IMR-90 (cell line): ENCODE data around the gene AGO3. TPM values are rescaled to one million over a fixed set of nuclear protein-coding genes. Genes with fewer than 3 reads are reported as not detected.
A peak's percentile ranks its signal among the peaks of the same experiment; 100 is the strongest.

ENCODE experiments used
- ATAC-seq: fragments of 200-7000 bp; cut with Tn5 transposase; 2 replicates; pipeline ENCODE4 v1.9.1; 2020; ENCODE audit warnings: low read depth, mild to moderate bottlenecking, moderate library complexity
- BruUV-seq: library from RNA; stranded (reverse); fragments of 400-500 nt; replicated peaks from 2 replicates; lab custom pipeline; 2021; lab: Mats Ljungman, UMichigan
- CTCF ChIA-PET: fragments of 300-600 bp; formaldehyde crosslinking; extraction: SDS; loops from one replicate; lab custom pipeline; 2021; ENCODE audit warnings: antibody characterized with exemption; lab: Yijun Ruan, JAX
- POLR2A ChIA-PET: fragments of 300-600 bp; sonication (Branson Sonifier 250); formaldehyde crosslinking; loops from one replicate; lab custom pipeline; 2022; ENCODE audit warnings: antibody characterized with exemption; ENCODE audit not compliant: unreplicated experiment; lab: Charles Lee
- DNase-seq: peaks from one replicate; pipeline ENCODE4 v3.0.0; 2013
- H2AFZ ChIP-seq: replicated peaks from 2 replicates; pipeline ENCODE3; 2013; ENCODE audit warnings: low read length, mild to moderate bottlenecking; ENCODE audit not compliant: poor library complexity
- H2AK5ac ChIP-seq: 2 replicates; pipeline ENCODE4 v1.6.1; 2013; ENCODE audit warnings: low read depth, low read length, inconsistent platforms
- H2AK9ac ChIP-seq: replicated peaks from 2 replicates; pipeline ENCODE3; 2013; ENCODE audit warnings: mild to moderate bottlenecking, low read depth, low read length, moderate library complexity; ENCODE audit not compliant: poor library complexity
- H2BK120ac ChIP-seq: 2 replicates; pipeline ENCODE4 v1.6.1; 2013; ENCODE audit warnings: low read depth, low read length, inconsistent platforms
- H2BK15ac ChIP-seq: 3 replicates; pipeline ENCODE4 v1.6.1; 2013; ENCODE audit warnings: low read depth, low read length, inconsistent platforms
- H2BK20ac ChIP-seq: 2 replicates; pipeline ENCODE4 v1.6.1; 2013; ENCODE audit warnings: low read depth, mild to moderate bottlenecking, inconsistent platforms, low read length, moderate library complexity
- H2BK5ac ChIP-seq: 2 replicates; pipeline ENCODE4 v1.6.1; 2013; ENCODE audit warnings: mild to moderate bottlenecking, low read depth, low read length, inconsistent platforms; ENCODE audit not compliant: poor library complexity, severe bottlenecking
- H3K14ac ChIP-seq: replicated peaks from 2 replicates; pipeline ENCODE4 v1.6.1; 2013; ENCODE audit warnings: low read depth, low read length, inconsistent platforms
- H3K18ac ChIP-seq: 2 replicates; pipeline ENCODE4 v1.6.1; 2013; ENCODE audit warnings: low read depth, low read length, control low read depth
- H3K23ac ChIP-seq: 2 replicates; pipeline ENCODE4 v1.6.1; 2013; ENCODE audit warnings: low read depth, low read length, inconsistent platforms
- H3K27ac ChIP-seq: 2 replicates; pipeline ENCODE4 v1.5.1; 2013; ENCODE audit warnings: mild to moderate bottlenecking, control low read depth, low read length; ENCODE audit not compliant: insufficient read depth
- H3K27me3 ChIP-seq: 2 replicates; pipeline ENCODE4 v1.6.1; 2013; ENCODE audit warnings: low read length; ENCODE audit not compliant: control insufficient read depth, insufficient read depth
- H3K36me3 ChIP-seq: 2 replicates; pipeline ENCODE4 v1.6.1; 2013; ENCODE audit warnings: low read length, mixed read lengths; ENCODE audit not compliant: control insufficient read depth, insufficient read depth
- H3K4ac ChIP-seq: 2 replicates; pipeline ENCODE4 v1.6.1; 2013; ENCODE audit warnings: low read depth, low read length, inconsistent platforms
- H3K4me1 ChIP-seq: 2 replicates; pipeline ENCODE4 v1.6.1; 2013; ENCODE audit warnings: low read length, mixed read lengths; ENCODE audit not compliant: control insufficient read depth, insufficient read depth
- H3K4me2 ChIP-seq: 2 replicates; pipeline ENCODE4 v1.6.1; 2013; ENCODE audit warnings: low read depth, mild to moderate bottlenecking, control low read depth, low read length, moderate library complexity
- H3K4me3 ChIP-seq: 2 replicates; pipeline ENCODE4 v1.5.1; 2013; ENCODE audit warnings: low read depth, mild to moderate bottlenecking, control low read depth, low read length, moderate library complexity; ENCODE audit not compliant: insufficient read depth
- H3K56ac ChIP-seq: 2 replicates; pipeline ENCODE4 v1.6.1; 2013; ENCODE audit warnings: low read length, inconsistent platforms; ENCODE audit not compliant: insufficient read depth; ENCODE audit errors: extremely low read depth
- H3K79me1 ChIP-seq, 2 experiments: 2 replicates each; pipeline ENCODE4 v1.6.1; 2013; ENCODE audit warnings: low read length in 2 of 2, inconsistent platforms in 1 of 2, low read depth in 1 of 2
- H3K9ac ChIP-seq: 2 replicates; pipeline ENCODE4 v1.6.1; 2013; ENCODE audit warnings: low read depth, low read length, control low read depth
- H3K9me1 ChIP-seq: 2 replicates; pipeline ENCODE4 v1.6.1; 2013; ENCODE audit warnings: low read length, inconsistent platforms; ENCODE audit not compliant: insufficient read depth
- H3K9me3 ChIP-seq: 2 replicates; pipeline ENCODE4 v1.6.1; 2013; ENCODE audit warnings: low read length; ENCODE audit not compliant: control insufficient read depth, insufficient read depth
- H4K20me1 ChIP-seq: 2 replicates; pipeline ENCODE4 v1.6.1; 2013; ENCODE audit warnings: low read length, inconsistent platforms; ENCODE audit not compliant: insufficient read depth
- H4K5ac ChIP-seq: 2 replicates; pipeline ENCODE4 v1.6.1; 2013; ENCODE audit warnings: mild to moderate bottlenecking, low read depth, low read length, control low read depth
- H4K8ac ChIP-seq, 2 experiments: 2 replicates each; pipeline ENCODE4 v1.6.1; 2013; ENCODE audit warnings: low read depth in 2 of 2, low read length in 2 of 2, control low read depth in 1 of 2, inconsistent platforms in 1 of 2
- H4K91ac ChIP-seq: 2 replicates; pipeline ENCODE4 v1.6.1; 2013; ENCODE audit warnings: low read depth, low read length, inconsistent platforms; ENCODE audit not compliant: insufficient read depth
- BHLHE40 ChIP-seq: fragments of 150-350 bp; IDR thresholded peaks from 2 replicates; pipeline ENCODE4 v1.6.1; 2016; ENCODE audit warnings: mild to moderate bottlenecking, low read depth, low read length
- CEBPB ChIP-seq: IDR thresholded peaks from 2 replicates; pipeline ENCODE4 v1.6.1; 2012; ENCODE audit warnings: low read depth, low read length, improper control_type of control experiment
- CHD1 ChIP-seq: IDR thresholded peaks from 2 replicates; pipeline ENCODE4 v1.6.1; 2012; ENCODE audit warnings: low read depth, low read length, improper control_type of control experiment
- FOS ChIP-seq: fragments of 150-350 bp; IDR thresholded peaks from 2 replicates; pipeline ENCODE4 v1.6.1; 2016; ENCODE audit warnings: low read depth, low read length
- MAZ ChIP-seq: IDR thresholded peaks from 2 replicates; pipeline ENCODE4 v1.6.1; 2012; ENCODE audit warnings: low read depth, mild to moderate bottlenecking, low read length, improper control_type of control experiment, moderate library complexity, borderline replicate concordance
- MXI1 ChIP-seq: IDR thresholded peaks from 2 replicates; pipeline ENCODE4 v1.6.1; 2012; ENCODE audit warnings: low read depth, mild to moderate bottlenecking, low read length, moderate library complexity, borderline replicate concordance
- NFE2L2 ChIP-seq: fragments of 150-350 bp; IDR thresholded peaks from 2 replicates; pipeline ENCODE4 v1.6.1; 2016; ENCODE audit warnings: low read depth, mild to moderate bottlenecking, low read length
- POLR2A ChIP-seq: IDR thresholded peaks from 2 replicates; pipeline ENCODE4 v1.6.1; 2012; ENCODE audit warnings: mild to moderate bottlenecking, low read depth, low read length
- RAD21 ChIP-seq: IDR thresholded peaks from 2 replicates; pipeline ENCODE4 v1.6.1; 2012; ENCODE audit warnings: low read length, improper control_type of control experiment
- RCOR1 ChIP-seq: IDR thresholded peaks from 2 replicates; pipeline ENCODE4 v1.6.1; 2012; ENCODE audit warnings: mild to moderate bottlenecking, low read length, improper control_type of control experiment; ENCODE audit not compliant: insufficient replicate concordance
- RFX5 ChIP-seq: IDR thresholded peaks from 2 replicates; pipeline ENCODE4 v1.8.0; 2012; ENCODE audit warnings: low read depth, mild to moderate bottlenecking, low read length, moderate library complexity
- SMC3 ChIP-seq: fragments of 150-350 bp; IDR thresholded peaks from 2 replicates; pipeline ENCODE4 v1.6.1; 2016; ENCODE audit warnings: low read depth, mild to moderate bottlenecking, antibody characterized with exemption, low read length, moderate library complexity
- WGBS, 2 experiments: methylation state at CpG; one replicate each; pipeline versions ENCODE4 v1.1.5 to v1.1.7; 2013; ENCODE audit warnings: missing lambda C conversion rate in 2 of 2; ENCODE audit not compliant: insufficient read length in 1 of 2; ENCODE audit errors: extremely low coverage in 2 of 2; 5-methylcytosine and 5-hydroxymethylcytosine counted together
- dilution Hi-C: fragments of 300-500 bp; cut with HindIII; formaldehyde crosslinking; loops from one replicate; pipeline ENCODE4 v1.14.3; 2018; ENCODE audit warnings: low sequenced_read_pairs; ENCODE audit not compliant: unreplicated experiment
- in situ Hi-C: fragments of 300-500 bp; cut with MboI; formaldehyde crosslinking; loops from 3 replicates; pipeline ENCODE4 v1.14.3; 2019; ENCODE audit warnings: low sequenced_read_pairs, inconsistent platforms, mixed read lengths
- intact Hi-C: fragments of 100-400 bp; cut with micrococcal nuclease; formaldehyde crosslinking; loops from 2 replicates; pipeline ENCODE4 v1.10.0; 2022
- polyA plus RNA-seq, 3 experiments: library from polyadenylated mRNA; depleted of rRNA; stranded (reverse); fragments of >200 nt; gene quantifications; 2 replicates each; pipeline ENCODE4 v1.2.3, GENCODE V29; 2012; ENCODE audit warnings: low replicate concordance in 1 of 3
- total RNA-seq: library from RNA; depleted of rRNA; stranded (reverse); fragments of >200 nt; gene quantifications from 2 replicates; pipeline ENCODE4 v1.2.3, GENCODE V29; 2012
- TF ChIP-seq, protein P1 (sequence below): fragments of 150-350 bp; IDR thresholded peaks from 2 replicates; pipeline ENCODE4 v1.6.1; 2016; ENCODE audit warnings: low read depth, mild to moderate bottlenecking, low read length, moderate library complexity, borderline replicate concordance
- TF ChIP-seq, protein P2 (sequence below): fragments of 150-350 bp; IDR thresholded peaks from 2 replicates; pipeline ENCODE4 v1.6.1; 2017; ENCODE audit warnings: mild to moderate bottlenecking, antibody characterized with exemption, low read length, low read depth

Gene AGO3
- total and polyA plus RNA-seq, 2 of the 4 experiments (the other 2 are of a cell fraction), result 8.9 to 25.6 TPM

DNA sequence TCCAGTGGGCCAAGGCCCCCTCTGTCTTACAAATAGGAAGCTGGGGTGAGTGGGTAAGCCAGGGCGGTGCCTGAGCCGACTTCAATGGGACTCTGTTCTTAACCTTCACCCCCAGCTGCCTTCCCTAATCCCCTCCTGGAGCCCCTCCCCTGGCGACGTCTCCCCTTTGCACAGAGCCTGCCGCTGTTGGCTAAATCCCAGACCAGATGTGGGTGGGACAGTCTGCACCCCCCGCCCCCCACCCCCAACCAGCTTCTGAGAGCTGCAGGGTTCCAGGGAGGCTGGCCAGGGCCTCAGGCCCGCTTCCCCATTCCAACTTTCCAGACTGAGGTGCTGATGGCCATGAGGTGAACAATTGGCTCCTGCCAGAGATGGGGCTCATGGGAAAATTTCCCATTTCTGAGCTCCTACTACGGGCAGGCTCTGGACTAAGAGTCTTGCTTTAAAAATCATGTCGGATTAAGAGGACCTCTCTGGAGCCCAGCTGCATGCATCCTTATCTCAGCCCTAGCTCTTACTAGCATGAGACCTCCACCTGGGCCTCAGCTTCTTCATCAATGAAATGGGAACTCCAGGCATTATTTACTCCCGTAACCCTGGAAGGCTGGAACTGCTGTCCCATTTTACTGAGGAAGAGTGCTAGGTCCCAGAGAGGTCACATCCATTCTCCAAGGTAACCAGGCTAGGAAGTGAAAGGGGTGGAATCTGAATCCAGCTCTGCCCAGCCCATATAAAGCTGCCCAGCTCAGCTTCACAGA lies 187.7 kb downstream of the AGO3 start (continued):
- TF ChIP-seq BHLHE40 (no peak), POLR2A (no peak)

DNA sequence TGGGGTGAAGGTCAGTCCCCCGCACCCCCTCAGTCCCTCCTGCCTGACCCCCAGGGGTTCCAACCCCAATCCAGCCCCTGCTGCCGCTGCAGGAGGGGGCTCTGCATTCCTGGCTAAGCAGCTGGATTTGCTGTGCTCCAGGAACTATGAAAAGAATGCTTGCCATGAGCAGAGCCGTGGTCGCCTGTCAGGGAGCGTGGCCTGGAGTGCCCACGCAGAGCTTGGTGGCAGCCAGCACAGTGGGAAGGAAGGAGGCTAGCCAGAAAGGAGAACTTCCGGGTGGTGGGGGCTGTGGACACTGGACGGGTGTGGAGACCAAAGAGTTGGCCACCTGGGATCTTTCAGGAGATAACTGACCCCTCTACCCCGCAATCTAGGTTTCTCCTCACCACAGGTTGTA lies 188.6 kb downstream of the AGO3 start:
- peak overlapping the region; percentile 87 for H4K91ac ChIP-seq
- no peak overlapping the region for H3K56ac ChIP-seq
- H3K18ac ChIP-seq, result 0 out of 2 replicates have a peak overlapping the region, but pooled peaks have one; percentile 15
- ChIA-PET POLR2A (no interaction called here), CTCF (interaction anchor here (0.9 to 4.1 kb wide), 2 partner anchors 9 to 15 kb away, joined by 3 to 21 read pairs; no protein-coding TSS in a partner anchor)
- H2AK5ac ChIP-seq, result peak overlapping the region; percentile 38; the same call in 1 of the 2 replicates
- DNase-seq (no peak), ATAC-seq (peak; percentile 69)
- no peaks in the 10 kb centered on the region; the same call in 1 of the 2 replicates for H4K20me1 ChIP-seq
- peak overlapping the region; percentile 9; the same call in 1 of the 2 replicates for H4K5ac ChIP-seq
- no TSS peak for BruUV-seq
- H3K4me1 ChIP-seq, result peaks cover 13% of the 10 kb centered on the region
- no peaks in the 10 kb centered on the region for H3K36me3 ChIP-seq
- no peaks in the 10 kb centered on the region for H3K79me1 ChIP-seq
- intact Hi-C loops, result no loop called here
- peak overlapping the region; percentile 28; the same call in 1 of the 2 replicates for H3K14ac ChIP-seq
- H3K9me3 ChIP-seq, result no peaks in the 10 kb centered on the region
- no peaks in the 10 kb centered on the region for H3K9me1 ChIP-seq
- H3K27ac ChIP-seq, result no peak overlapping the region
- H2BK20ac ChIP-seq, result 0 out of 2 replicates have a peak overlapping the region, but pooled peaks have one; percentile 17
- H2AK9ac ChIP-seq, result no peak overlapping the region
- 60% methylated on average over 2 of the region's 9 CpGs; no CpG with 5 or more reads in 1 of the 2 experiments for WGBS, 2 experiments
- no peak overlapping the region for H2BK15ac ChIP-seq
- H2AFZ ChIP-seq, result peak overlapping the region; percentile 80
- H2BK5ac ChIP-seq, result peak overlapping the region; percentile 15
- no peak overlapping the region for H3K4me3 ChIP-seq
- H3K23ac ChIP-seq, result no peak overlapping the region
- peak overlapping the region in 1 of 2 experiments; percentile 40; a peak in 3 of 4 replicates for H4K8ac ChIP-seq
- H2BK120ac ChIP-seq, result peak overlapping the region; percentile 26
- dilution Hi-C loops, result no loop called here
- H3K4ac ChIP-seq, result peak overlapping the region; percentile 76
- in situ Hi-C loops, result loop anchor here (25.0 kb wide), 1 partner anchor 293 kb away; no protein-coding TSS in a partner anchor
- H3K4me2 ChIP-seq, result 0 out of 2 replicates have a peak overlapping the region, but pooled peaks have one; percentile 5
- H3K27me3 ChIP-seq, result peaks cover 18% of the 10 kb centered on the region
- no peak overlapping the region for H3K9ac ChIP-seq
- TF ChIP-seq CEBPB (no peak), RAD21 (no peak), MAZ (no peak), SMC3 (no peak), FOS (no peak), NFE2L2 (no peak), RFX5 (no peak), CHD1 (no peak), MXI1 (no peak), BHLHE40 (no peak), RCOR1 (no peak), POLR2A (no peak)
- TF ChIP-seq, protein P1, sequence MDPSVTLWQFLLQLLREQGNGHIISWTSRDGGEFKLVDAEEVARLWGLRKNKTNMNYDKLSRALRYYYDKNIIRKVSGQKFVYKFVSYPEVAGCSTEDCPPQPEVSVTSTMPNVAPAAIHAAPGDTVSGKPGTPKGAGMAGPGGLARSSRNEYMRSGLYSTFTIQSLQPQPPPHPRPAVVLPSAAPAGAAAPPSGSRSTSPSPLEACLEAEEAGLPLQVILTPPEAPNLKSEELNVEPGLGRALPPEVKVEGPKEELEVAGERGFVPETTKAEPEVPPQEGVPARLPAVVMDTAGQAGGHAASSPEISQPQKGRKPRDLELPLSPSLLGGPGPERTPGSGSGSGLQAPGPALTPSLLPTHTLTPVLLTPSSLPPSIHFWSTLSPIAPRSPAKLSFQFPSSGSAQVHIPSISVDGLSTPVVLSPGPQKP, result no peak
- TF ChIP-seq, protein P2, sequence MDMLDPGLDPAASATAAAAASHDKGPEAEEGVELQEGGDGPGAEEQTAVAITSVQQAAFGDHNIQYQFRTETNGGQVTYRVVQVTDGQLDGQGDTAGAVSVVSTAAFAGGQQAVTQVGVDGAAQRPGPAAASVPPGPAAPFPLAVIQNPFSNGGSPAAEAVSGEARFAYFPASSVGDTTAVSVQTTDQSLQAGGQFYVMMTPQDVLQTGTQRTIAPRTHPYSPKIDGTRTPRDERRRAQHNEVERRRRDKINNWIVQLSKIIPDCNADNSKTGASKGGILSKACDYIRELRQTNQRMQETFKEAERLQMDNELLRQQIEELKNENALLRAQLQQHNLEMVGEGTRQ, result no peak
